Stimulated activated CD4-positive, alpha-beta T cell treated with anti-CD3 and anti-CD28 coated beads, TNF-alpha, amount 100 ng/mL, for 1 hour (primary cell): ENCODE measurements around the gene MILR1.

Experiments
- DNase-seq, 3 donors: peaks; one replicate each; pipeline ENCODE4 v3.0.0-alpha.2; 2020; ENCODE audit warnings: low read depth in 3 of 3, low spot score in 1 of 3

The MILR1 gene

DNA sequence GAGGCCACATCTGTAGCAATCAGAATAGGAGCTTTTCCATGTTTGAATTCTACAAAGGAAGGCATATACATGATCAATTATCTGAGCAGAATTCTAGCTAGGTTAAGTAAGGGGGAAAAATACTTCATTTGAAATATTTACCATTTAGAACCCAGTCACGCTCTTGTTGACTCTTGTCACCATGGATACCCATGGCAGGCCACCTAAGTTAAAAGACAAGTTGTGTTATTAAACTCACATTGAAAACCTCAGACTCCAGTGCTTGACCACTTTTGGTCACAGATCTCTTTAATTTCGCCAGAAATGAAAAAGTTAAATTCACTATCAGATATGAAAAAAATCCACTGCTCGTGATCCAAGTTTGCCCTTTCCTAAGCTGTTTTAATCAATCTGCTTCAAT is 53.1 kb downstream of the MILR1 start:
- no peak for DNase-seq

DNA sequence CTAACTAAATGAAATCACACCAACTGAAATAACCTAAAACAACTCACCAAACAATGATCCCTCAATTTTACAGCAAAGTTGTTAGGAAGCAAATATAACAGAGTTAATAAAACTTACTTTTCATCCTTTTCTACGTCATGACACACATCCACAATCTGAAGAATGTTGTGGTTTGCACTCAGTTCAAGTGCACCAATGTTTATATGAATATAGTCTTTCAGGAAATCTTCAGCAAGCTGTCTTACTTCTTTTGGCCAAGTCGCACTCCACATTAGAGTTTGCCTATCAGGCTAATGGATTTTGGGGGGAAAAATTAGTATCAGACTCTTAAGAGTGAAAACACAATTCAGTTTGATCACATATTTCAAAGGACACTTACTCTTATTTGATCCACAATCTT is 53.9 kb downstream of the MILR1 start:
- DNase-seq, result no peak

DNA sequence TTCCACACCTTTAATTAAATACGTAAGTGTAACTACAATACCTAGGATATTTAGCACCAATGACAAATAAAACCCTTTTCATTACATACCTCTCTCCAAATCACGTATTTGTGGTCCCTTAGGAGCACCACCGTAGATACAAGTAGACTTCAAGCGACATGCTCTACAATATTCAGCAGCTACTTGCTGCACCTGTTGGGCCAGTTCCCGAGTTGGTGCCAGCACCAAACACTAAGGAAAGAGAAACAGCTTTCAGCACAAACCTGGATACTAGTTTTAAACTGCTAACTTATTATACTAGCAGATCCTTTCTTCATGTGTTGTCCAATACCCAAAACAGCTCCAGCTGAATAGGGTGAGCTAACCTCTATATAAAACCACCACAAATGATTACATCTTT is 54.4 kb downstream of the MILR1 start:
- DNase-seq, result no peak

DNA sequence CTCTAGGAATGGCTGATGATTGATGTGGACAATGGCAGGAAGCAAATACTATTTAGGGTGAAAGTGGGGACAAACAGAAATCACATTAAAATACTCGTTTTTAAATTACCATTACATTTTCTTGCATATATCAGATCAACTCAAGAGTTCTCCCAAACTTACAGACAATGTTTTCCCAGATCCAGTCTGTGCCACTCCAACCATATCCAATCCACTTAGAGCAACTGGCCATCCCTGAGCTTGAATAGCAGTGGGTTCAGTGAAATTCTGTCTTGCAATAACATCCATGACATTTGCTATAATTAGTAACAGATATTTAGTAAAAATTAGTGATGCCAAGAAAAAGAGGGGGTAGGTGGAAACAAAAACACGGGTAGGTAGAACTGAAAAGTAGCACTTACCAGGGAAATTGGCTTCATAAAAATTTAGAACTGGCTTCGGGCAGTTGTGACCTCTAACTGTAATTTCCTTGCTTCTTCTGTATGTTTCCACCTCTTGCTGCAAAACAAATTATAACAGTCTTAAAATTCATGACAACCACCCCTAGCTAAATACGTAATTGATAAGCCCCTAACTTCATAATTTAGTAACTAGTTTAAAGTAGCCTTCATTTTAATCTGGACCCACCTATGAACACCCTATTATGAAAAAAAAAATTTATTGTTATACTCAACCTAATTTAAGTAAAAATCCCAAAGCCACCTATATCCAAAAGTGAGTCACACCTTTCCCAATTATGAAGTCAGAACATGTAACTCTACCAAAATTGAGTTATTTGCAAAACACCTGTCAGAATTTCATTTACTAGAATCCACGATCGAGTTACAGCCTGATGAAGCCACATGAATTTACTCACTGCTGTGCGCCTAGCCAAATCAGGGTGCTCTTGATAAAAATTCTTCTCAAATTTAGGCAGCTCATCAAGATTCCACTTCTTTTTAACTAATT is 55.2 kb downstream of the MILR1 start:
- DNase-seq, result no peak

DNA sequence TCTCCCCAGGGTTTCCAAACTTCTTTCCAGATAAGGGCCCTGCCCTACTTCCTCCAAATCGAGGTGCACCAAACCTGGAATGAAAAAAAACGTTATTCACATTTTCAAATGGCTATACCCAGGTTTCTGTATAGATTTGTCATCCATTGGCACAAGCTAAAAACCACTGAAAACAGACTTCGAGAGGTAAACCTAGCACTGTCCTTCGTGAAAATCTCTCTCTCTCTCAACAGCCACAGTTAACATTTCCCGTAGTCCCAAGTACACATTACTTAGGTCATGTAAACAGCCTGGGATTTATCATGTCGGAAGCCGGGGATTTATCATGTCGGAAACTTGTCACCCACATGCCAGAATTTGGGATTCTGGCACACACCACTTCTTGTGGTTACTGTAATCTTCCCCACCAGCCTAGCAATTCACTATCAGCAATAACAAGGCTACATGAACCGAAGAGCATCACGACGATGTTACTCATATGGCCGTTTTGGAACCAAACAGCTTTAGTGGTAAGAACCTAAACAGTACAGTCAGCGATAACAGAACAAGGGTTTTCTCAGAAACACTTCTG is 55.9 kb downstream of the MILR1 start:
- no peak for DNase-seq

DNA sequence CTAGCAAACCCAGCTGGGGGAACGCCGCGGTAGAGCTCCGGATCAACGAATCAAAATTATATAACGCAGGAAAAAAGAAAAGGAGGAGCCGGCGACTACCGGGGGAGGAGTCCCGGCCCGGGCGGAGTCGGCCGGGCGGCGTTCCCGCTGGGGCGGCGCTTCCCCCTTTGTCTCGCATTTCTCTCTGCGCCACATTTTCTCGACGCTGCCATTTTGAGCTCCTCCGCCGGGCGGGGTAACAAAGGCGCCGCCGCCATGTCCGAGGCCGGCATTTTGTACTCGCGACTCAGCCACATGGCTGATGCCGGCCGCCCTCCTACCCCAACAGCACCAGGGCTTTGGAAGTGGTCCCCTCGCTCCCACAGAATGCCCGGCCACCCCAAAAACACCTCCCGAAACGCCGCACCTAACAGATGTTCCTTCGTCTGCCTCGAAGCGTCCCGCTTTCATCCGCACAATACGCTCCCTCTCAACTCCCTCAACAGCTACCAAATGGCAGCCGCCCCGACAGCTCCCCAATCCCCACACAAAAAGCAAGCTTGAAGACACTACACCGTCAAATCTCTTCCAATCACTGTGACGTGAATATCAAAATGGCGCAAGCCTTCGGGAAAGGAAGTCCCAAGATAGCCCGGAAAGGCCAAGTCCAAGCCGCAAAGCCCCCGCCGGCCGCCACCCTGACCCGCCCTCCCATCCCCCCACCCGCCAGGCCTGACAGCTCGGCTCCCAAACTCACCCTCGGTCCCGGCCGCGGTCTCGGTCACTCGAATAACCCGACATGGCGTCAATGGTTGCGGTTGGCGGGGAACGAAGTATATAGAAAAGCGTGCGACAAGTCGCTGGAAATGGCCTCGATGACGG is 56.7 kb downstream of the MILR1 start:
- DNase-seq, result peak; percentile 69 to 75 (median 70)

DNA sequence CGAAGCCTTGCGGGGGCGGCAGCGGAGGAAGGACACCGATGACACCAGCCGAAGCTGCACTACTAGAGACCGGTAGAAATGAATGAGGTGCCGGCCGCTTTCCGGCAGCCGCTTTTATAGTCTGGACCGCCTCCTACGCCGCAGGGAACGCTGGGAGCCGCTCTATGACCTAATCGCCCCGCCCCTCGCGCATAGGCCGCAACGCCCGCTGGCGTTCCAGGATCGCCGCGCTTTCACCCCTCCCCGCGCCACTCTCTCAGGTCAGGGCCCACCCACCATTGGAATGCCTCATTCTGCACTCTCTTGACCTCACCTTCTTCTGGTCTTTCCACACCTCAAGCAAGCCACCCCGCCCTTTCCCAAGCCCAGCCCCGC is 57.3 kb downstream of the MILR1 start, which contains the start of gene DDX5:
Gene DDX5 (minus strand): TSS at position 89 of the 375 bp plus-strand sequence. CDS start 170 bp downstream, outside the sequence.
- peak; percentile 95 to 98 (median 97) for DNase-seq

DNA sequence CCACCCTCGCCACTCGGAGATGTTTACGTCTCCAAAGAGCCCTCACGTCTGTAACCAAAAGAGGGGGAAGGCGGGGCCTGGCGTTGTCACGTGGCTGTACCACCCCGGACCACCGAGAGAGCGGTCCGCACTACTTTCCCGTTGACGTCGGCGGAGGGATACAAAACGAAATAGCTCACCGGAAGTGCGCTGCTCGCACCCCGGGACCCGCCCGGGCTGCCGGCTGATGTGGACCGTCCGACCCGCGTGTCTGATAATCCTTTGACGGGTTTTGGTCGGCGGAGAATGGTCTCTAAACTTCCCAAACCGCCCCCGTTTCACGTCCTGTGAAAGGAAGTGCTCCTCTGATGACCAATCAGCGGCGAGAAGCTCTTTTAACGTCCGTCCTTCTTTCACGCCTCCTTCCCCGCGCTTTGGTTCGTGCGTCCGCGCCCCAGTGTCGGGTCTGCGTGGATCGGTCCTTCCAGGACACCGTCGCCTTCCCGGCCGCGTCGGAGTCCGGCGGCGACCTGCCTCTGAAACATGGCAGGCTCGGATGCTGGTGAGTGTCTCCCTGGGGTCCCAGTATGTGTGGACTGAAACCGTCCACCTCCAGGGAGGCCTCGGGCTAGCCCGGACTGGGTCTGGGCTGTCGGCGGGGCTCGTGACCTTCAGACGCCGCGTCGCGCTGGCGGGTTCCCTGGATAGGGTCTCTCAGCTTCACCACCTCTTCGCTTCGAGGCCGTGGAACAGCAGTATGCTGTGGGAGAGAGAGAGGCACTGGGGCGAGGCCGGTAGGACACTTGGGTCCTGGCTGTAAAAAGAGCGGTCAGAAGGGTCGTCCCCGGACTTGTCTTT is 57.9 kb downstream of the MILR1 start, which contains the start of gene CEP95:
Gene CEP95 (plus strand): TSS at position 402 of the 837 bp plus-strand sequence. CDS start 121 bp downstream, at position 523.
- peak; percentile 86 to 94 (median 86) for DNase-seq

DNA sequence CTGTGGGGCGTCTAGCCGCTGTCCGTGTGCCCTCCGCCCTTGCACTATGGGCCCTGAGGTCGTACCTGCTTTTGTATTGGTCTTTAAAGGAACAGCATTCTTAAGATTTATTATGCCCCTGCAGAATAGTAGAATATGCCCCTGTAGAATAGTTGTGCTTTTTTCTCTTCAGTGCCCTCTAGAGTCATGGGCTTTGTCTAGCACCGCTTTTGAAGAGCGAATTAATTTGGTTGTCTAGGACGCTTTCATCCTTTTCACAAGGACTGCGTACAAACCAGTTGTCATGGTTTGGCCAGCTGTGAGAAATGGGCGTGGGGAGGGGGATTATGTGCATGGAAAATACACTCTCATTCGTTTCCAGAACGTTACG is 58.5 kb downstream of the MILR1 start:
- DNase-seq, result no peak

DNA sequence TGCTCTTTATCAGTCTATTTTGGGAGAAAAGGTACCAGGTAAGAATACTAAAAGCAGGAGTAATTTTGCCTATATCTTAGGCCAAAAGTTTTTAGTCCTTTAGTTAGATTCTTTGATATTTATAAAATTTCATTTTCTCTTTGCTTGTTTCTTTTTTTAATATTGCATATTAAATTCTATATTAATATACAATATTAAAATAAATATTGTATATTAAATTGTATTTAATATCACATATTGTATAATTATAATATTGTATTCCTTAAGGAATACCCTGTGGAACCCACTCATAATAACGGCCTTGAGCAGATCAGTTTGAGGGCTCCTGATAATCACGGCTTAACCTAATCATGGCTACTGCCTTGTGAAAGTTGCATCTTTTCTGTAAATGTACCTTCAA is 59.8 kb downstream of the MILR1 start:
- no peak for DNase-seq

DNA sequence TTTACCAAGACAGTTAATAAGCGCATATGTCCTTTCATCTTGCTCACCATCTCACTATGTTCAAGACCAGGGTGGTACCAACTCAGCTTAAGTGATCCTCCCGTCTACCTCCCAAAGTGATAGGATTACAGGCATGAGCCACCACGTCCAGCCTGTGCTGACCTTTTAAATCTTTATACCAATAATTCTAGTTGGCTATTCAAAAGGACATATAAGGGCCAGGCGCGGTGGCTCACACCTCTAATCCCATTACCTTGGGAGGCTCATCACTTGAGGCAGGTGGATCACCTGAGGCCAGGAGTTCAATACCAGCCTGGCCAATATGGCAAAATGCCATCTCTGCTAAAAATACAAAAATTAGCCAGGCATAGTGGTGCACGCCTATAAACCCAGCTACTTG is 60.3 kb downstream of the MILR1 start:
- no peak for DNase-seq

DNA sequence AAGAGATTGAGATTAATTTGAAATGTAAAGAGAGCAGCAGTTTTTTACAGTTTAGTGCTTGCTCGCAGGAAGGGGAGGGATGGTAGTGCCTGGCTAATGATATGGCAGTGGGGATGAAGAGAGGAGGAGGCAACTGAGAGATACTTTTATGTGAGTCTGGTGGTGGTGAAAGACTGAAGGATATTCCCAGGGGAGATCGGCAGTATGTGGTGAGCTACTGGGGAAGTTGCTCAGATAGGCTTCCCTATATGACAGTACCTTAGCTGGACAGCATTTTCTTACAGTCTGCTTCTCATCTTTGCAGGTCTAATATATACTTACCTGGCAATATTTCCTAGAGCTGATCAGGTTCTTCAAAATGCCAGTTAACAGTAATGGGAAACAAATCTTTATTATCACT is 66.5 kb downstream of the MILR1 start:
- no peak for DNase-seq

DNA sequence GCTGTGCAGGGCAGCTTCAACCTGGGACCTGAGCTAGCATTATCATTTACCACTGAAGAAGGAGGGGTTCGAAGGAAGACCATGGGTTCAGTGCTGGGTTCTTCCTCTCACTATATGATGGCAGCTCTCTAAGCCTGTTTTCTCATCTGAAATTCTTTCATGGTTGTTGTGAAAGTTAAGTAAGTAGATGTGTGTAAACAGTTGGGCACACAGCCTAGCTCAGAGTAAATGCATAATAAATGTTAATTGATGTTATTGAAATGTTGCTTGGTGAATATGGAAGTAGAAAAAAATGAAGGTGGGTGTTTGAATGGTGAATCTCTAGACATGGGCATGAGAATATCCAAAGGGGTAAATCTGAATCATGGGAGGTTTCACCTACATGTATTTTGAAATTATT is 66.9 kb downstream of the MILR1 start:
- DNase-seq, result no peak
